ENCODE data around the gene PAK1. TPM values are rescaled to one million over a fixed set of nuclear protein-coding genes. Genes with fewer than 3 reads are reported as not detected.

The PAK1 gene
- total RNA-seq, 2 donors from 2014 or later: 24.1 to 46.5 TPM

- Mint-ChIP-seq H3K4me3 (no peak overlapping the region), H3K9me3 (no peaks in the 10 kb centered on the region), H3K4me1 (ENCODE audit: low read depth in 2 of 2) (peaks cover 0 to 2% of the 10 kb centered on the region in 2 donors), H3K27me3 (peaks cover 2 to 8% of the 10 kb centered on the region in 2 donors), H3K36me3 (no peaks in the 10 kb centered on the region), H3K27ac (peak overlapping the region in 1 of 2 donors; percentile 43)
- ATAC-seq: no peak
- DNase-seq (ENCODE audit: low spot score): no peak
These were observed 31.4 kb downstream of the PAK1 start for GRCh38 chr11:77442394-77443053.

- H3K9me3 Mint-ChIP-seq: no peaks in the 10 kb centered on the region
- peaks cover 0 to 8% of the 10 kb centered on the region in 2 donors for H3K27me3 Mint-ChIP-seq
- peaks cover 0 to 2% of the 10 kb centered on the region in 2 donors for H3K4me1 Mint-ChIP-seq (ENCODE audit: low read depth in 2 of 2)
- H3K4me3 Mint-ChIP-seq: no peak overlapping the region
- no peaks in the 10 kb centered on the region for H3K36me3 Mint-ChIP-seq
- no peak for DNase-seq (ENCODE audit: low spot score)
- H3K27ac Mint-ChIP-seq: no peak overlapping the region
- no peak for ATAC-seq
These were observed 32.5 kb downstream of the PAK1 start for GRCh38 chr11:77441426-77441825.

GRCh38 chr11:77440678-77441077, 33.2 kb downstream of the PAK1 start:
- Mint-ChIP-seq H3K27me3 (peaks cover 0 to 8% of the 10 kb centered on the region in 2 donors), H3K36me3 (no peaks in the 10 kb centered on the region), H3K4me1 (ENCODE audit: low read depth in 2 of 2) (peaks cover 0 to 2% of the 10 kb centered on the region in 2 donors), H3K4me3 (no peak overlapping the region), H3K27ac (no peak overlapping the region), H3K9me3 (no peaks in the 10 kb centered on the region)
- DNase-seq (ENCODE audit: low spot score) (no peak), ATAC-seq (no peak)

GRCh38 chr11:77438487-77438886, 35.4 kb downstream of the PAK1 start:
- Mint-ChIP-seq H3K27me3 (peaks cover 0 to 8% of the 10 kb centered on the region in 2 donors), H3K4me3 (no peak overlapping the region), H3K27ac (no peak overlapping the region), H3K9me3 (no peaks in the 10 kb centered on the region), H3K4me1 (ENCODE audit: low read depth in 2 of 2) (peaks cover 0 to 2% of the 10 kb centered on the region in 2 donors), H3K36me3 (no peaks in the 10 kb centered on the region)
- no peak for ATAC-seq
- DNase-seq (ENCODE audit: low spot score): no peak

- H3K27me3 Mint-ChIP-seq: peaks cover 0 to 8% of the 10 kb centered on the region in 2 donors
- DNase-seq (ENCODE audit: low spot score): no peak
- H3K9me3 Mint-ChIP-seq: no peaks in the 10 kb centered on the region
These were observed 36.9 kb downstream of the PAK1 start for GRCh38 chr11:77436969-77437368.

GRCh38 chr11:77436506-77436905, 37.4 kb downstream of the PAK1 start:
- peaks cover 0 to 8% of the 10 kb centered on the region in 2 donors for H3K27me3 Mint-ChIP-seq
- no peaks in the 10 kb centered on the region for H3K4me1 Mint-ChIP-seq (ENCODE audit: low read depth in 2 of 2)
- no peaks in the 10 kb centered on the region for H3K9me3 Mint-ChIP-seq
- H3K4me3 Mint-ChIP-seq: no peak overlapping the region
- ATAC-seq: no peak
- H3K36me3 Mint-ChIP-seq: no peaks in the 10 kb centered on the region
- DNase-seq (ENCODE audit: low spot score): no peak
- H3K27ac Mint-ChIP-seq: no peak overlapping the region

More at GRCh38 chr11:77436969-77437368, 36.9 kb downstream of the PAK1 start:
- no peaks in the 10 kb centered on the region for H3K4me1 Mint-ChIP-seq (ENCODE audit: low read depth in 2 of 2)
- H3K4me3 Mint-ChIP-seq: no peak overlapping the region
- no peaks in the 10 kb centered on the region for H3K36me3 Mint-ChIP-seq
- ATAC-seq: no peak
- no peak overlapping the region for H3K27ac Mint-ChIP-seq

- no peak for ATAC-seq
- Mint-ChIP-seq H3K36me3 (no peaks in the 10 kb centered on the region), H3K4me1 (ENCODE audit: low read depth in 2 of 2) (no peaks in the 10 kb centered on the region), H3K9me3 (no peaks in the 10 kb centered on the region), H3K27me3 (peaks cover 0 to 8% of the 10 kb centered on the region in 2 donors), H3K27ac (no peak overlapping the region), H3K4me3 (no peak overlapping the region)
- DNase-seq (ENCODE audit: low spot score): no peak
These were observed 37.9 kb downstream of the PAK1 start for GRCh38 chr11:77435972-77436371.

GRCh38 chr11:77431813-77432212, 42.1 kb downstream of the PAK1 start:
- Mint-ChIP-seq H3K27ac (no peak overlapping the region), H3K27me3 (peaks cover 0 to 9% of the 10 kb centered on the region in 2 donors), H3K36me3 (no peaks in the 10 kb centered on the region), H3K4me1 (ENCODE audit: low read depth in 2 of 2) (no peaks in the 10 kb centered on the region), H3K9me3 (no peaks in the 10 kb centered on the region), H3K4me3 (no peak overlapping the region)
- DNase-seq (ENCODE audit: low spot score) (no peak), ATAC-seq (no peak)

GRCh38 chr11:77428598-77428997, 45.3 kb downstream of the PAK1 start:
- Mint-ChIP-seq H3K36me3 (no peaks in the 10 kb centered on the region), H3K4me1 (ENCODE audit: low read depth in 2 of 2) (no peaks in the 10 kb centered on the region), H3K27me3 (peaks cover 0 to 9% of the 10 kb centered on the region in 2 donors), H3K9me3 (no peaks in the 10 kb centered on the region), H3K27ac (no peak overlapping the region), H3K4me3 (no peak overlapping the region)
- DNase-seq (ENCODE audit: low spot score): no peak
- no peak for ATAC-seq

GRCh38 chr11:77425346-77425745, 48.5 kb downstream of the PAK1 start:
- ATAC-seq: no peak
- H3K9me3 Mint-ChIP-seq: no peaks in the 10 kb centered on the region
- peaks cover 0 to 9% of the 10 kb centered on the region in 2 donors for H3K27me3 Mint-ChIP-seq
- no peaks in the 10 kb centered on the region for H3K36me3 Mint-ChIP-seq
- DNase-seq (ENCODE audit: low spot score): no peak
- no peak overlapping the region for H3K4me3 Mint-ChIP-seq
- H3K4me1 Mint-ChIP-seq (ENCODE audit: low read depth in 2 of 2): no peaks in the 10 kb centered on the region
- no peak overlapping the region for H3K27ac Mint-ChIP-seq

- H3K4me1 Mint-ChIP-seq (ENCODE audit: low read depth in 2 of 2): no peaks in the 10 kb centered on the region
- peaks cover 0 to 9% of the 10 kb centered on the region in 2 donors for H3K27me3 Mint-ChIP-seq
- H3K9me3 Mint-ChIP-seq: no peaks in the 10 kb centered on the region
- no peaks in the 10 kb centered on the region for H3K36me3 Mint-ChIP-seq
- H3K4me3 Mint-ChIP-seq: no peak overlapping the region
- H3K27ac Mint-ChIP-seq: no peak overlapping the region
- DNase-seq (ENCODE audit: low spot score): no peak
- no peak for ATAC-seq
These were observed 49.2 kb downstream of the PAK1 start for GRCh38 chr11:77424644-77425043.

- Mint-ChIP-seq H3K9me3 (no peaks in the 10 kb centered on the region), H3K4me3 (no peak overlapping the region), H3K4me1 (ENCODE audit: low read depth in 2 of 2) (peaks cover under 1 to 2% of the 10 kb centered on the region in 2 donors), H3K36me3 (no peaks in the 10 kb centered on the region), H3K27me3 (peaks cover 0 to 9% of the 10 kb centered on the region in 2 donors), H3K27ac (no peak overlapping the region)
- DNase-seq (ENCODE audit: low spot score) (no peak), ATAC-seq (no peak)
These were observed 50.3 kb downstream of the PAK1 start for GRCh38 chr11:77423624-77424023.

GRCh38 chr11:77422687-77423086, 51.2 kb downstream of the PAK1 start:
- H3K36me3 Mint-ChIP-seq: no peaks in the 10 kb centered on the region
- no peak overlapping the region for H3K4me3 Mint-ChIP-seq
- peaks cover 3 to 7% of the 10 kb centered on the region in 2 donors for H3K4me1 Mint-ChIP-seq (ENCODE audit: low read depth in 2 of 2)
- peaks cover 0 to 3% of the 10 kb centered on the region in 2 donors for H3K27me3 Mint-ChIP-seq
- no peak for ATAC-seq
- no peak for DNase-seq (ENCODE audit: low spot score)
- H3K9me3 Mint-ChIP-seq: no peaks in the 10 kb centered on the region
- H3K27ac Mint-ChIP-seq: no peak overlapping the region

- peaks cover 3 to 7% of the 10 kb centered on the region in 2 donors for H3K4me1 Mint-ChIP-seq (ENCODE audit: low read depth in 2 of 2)
- H3K36me3 Mint-ChIP-seq: no peaks in the 10 kb centered on the region
- H3K9me3 Mint-ChIP-seq: no peaks in the 10 kb centered on the region
- no peak overlapping the region for H3K4me3 Mint-ChIP-seq
- DNase-seq (ENCODE audit: low spot score) (no peak), ATAC-seq (no peak)
- no peaks in the 10 kb centered on the region for H3K27me3 Mint-ChIP-seq
- no peak overlapping the region for H3K27ac Mint-ChIP-seq
These were observed 52.7 kb downstream of the PAK1 start for GRCh38 chr11:77421041-77421723.
